Measurements from ENCODE around the gene TRIM52.

The TRIM52 gene

DNA sequence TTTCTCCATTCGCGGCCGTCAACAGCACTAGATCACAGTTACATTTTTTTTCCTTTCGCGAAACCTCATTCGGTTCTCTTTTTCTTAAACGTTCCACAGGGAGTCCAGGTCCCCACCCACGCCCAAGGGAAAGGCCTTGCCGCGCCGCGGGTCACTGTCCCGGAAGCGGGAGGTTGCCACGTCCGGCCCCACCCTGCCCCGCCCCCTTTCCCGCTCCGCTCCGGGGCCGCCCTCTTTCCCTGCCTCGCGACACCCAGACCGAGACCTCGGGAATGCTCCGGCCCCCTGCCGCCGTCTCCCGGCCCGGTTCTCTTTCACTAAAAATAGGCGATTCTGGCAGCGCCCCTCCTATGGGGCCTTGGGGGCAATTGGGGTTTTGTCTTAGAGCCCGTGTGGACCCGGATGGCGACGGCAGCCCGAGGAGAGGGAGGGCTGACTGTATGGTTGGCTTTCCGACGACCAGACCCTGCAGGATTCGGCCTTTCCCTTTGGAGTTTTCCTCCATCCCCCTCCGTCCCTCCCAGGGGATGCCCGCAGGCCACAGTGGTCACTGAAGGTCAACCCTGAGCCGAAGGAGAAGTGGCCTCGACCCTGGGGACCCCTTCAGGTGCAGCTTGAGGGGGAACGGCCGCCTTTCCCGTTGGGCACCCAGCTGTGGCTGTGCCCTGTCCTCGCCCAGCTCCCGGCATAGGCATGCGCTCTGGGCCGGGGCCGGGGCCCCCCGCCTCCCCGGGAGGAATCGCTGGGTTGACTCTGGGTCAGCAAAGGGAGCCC, 14.5 kb downstream of the TRIM52 start (continued):
- peak; percentile 56; the same call in 1 of the 2 replicates for TF ChIP-seq BCL11B (tag by site-specific recombination; IDR thresholded peaks at IDR 0.05; ENCODE audit: low read depth)
- no peak for TF ChIP-seq FEZF1 (tag by site-specific recombination; IDR thresholded peaks at IDR 0.05)
- TF ChIP-seq, protein P1, sequence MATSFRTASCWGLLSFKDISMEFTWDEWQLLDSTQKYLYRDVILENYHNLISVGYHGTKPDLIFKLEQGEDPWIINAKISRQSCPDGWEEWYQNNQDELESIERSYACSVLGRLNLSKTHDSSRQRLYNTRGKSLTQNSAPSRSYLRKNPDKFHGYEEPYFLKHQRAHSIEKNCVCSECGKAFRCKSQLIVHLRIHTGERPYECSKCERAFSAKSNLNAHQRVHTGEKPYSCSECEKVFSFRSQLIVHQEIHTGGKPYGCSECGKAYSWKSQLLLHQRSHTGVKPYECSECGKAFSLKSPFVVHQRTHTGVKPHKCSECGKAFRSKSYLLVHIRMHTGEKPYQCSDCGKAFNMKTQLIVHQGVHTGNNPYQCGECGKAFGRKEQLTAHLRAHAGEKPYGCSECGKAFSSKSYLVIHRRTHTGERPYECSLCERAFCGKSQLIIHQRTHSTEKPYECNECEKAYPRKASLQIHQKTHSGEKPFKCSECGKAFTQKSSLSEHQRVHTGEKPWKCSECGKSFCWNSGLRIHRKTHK (tag by site-specific recombination; IDR thresholded peaks at IDR 0.05) = no peak
- no peak for TF ChIP-seq ZNF23 (tag by site-specific recombination; IDR thresholded peaks at IDR 0.05; ENCODE audit: borderline replicate concordance)

DNA sequence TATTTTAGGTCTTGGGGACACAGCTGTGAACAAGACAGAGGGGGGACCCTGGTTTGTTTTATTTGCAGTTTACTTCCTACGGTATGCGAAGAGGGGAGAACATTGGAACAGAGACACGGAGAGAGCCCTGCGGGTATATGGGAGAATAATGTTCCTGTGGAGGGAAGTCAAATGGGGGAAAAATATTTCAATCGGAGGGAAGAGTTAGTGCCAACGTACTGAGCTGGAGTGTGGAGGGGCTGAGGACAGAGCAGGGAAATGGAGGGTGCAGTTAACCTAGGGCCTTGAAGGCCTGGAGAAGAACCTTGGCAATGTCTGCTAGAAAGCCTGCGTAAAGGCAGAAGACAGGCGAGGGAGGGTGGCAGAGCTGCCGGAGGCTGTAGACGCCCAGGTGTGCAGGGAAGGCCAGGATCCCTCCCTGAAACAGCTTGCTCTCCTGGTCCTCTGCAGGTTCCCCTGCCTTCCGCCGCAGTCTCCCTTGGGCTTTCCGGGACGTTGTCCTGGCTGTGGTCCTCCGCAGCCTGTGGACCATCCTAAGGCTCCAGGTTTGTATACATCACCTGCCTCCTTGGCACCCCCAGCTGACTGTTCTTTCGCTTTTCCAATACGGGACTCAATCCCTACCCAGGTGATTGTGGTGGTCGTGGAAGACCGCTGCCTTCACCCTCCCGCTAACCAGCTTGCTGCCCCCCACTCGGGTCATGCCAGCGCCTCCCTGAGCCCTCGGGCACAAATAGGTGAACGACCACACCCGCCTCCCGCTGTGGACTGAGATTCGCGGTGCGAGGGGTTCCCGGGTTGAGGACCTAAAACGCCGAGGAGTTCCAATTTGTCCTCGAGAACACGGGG, 15.3 kb downstream of the TRIM52 start:
- H3K4me1 ChIP-seq (ENCODE audit: control insufficient read depth, insufficient read depth, low read length) = no peaks in the 10 kb centered on the region
- ChIA-PET POLR2A (interaction anchor here (0.6 to 4.9 kb wide), 4 partner anchors 9 to 74 kb away, joined by 3 to 47 read pairs (median 5); partner anchors contain the start of genes TRIM41 and TRIM52), CTCF (interaction anchor here (0.5 kb wide), 1 partner anchor 52 kb away, joined by 3 read pairs; no protein-coding TSS in a partner anchor)
- H3K4me3 ChIP-seq (ENCODE audit: low read depth, low read length) = peak overlapping the region; percentile 89
- peak; percentile 67 for TF ChIP-seq ZNF341 (tag by site-specific recombination; IDR thresholded peaks at IDR 0.05; ENCODE audit: low read depth)
- no peak for TF ChIP-seq ZFP37 (tag by site-specific recombination; IDR thresholded peaks at IDR 0.05)
- TF ChIP-seq, protein P2, sequence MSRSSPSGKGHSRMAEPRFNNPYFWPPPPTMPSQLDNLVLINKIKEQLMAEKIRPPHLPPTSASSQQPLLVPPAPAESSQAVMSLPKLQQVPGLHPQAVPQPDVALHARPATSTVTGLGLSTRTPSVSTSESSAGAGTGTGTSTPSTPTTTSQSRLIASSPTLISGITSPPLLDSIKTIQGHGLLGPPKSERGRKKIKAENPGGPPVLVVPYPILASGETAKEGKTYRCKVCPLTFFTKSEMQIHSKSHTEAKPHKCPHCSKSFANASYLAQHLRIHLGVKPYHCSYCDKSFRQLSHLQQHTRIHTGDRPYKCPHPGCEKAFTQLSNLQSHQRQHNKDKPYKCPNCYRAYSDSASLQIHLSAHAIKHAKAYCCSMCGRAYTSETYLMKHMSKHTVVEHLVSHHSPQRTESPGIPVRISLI (tag by site-specific recombination; IDR thresholded peaks at IDR 0.05) = 0 out of 2 replicates have a peak, but pooled peaks have one; percentile 50
- TF ChIP-seq ZNF785 (tag by site-specific recombination; IDR thresholded peaks at IDR 0.05) = no peak
- TF ChIP-seq ZNF600 (tag by site-specific recombination; IDR thresholded peaks at IDR 0.05) = peak; percentile 33
- no peak for TF ChIP-seq ZNF112 (tag by site-specific recombination; IDR thresholded peaks at IDR 0.05)
- no peak for TF ChIP-seq ZNF585B (tag by site-specific recombination; IDR thresholded peaks at IDR 0.05)
- TF ChIP-seq, protein P3, sequence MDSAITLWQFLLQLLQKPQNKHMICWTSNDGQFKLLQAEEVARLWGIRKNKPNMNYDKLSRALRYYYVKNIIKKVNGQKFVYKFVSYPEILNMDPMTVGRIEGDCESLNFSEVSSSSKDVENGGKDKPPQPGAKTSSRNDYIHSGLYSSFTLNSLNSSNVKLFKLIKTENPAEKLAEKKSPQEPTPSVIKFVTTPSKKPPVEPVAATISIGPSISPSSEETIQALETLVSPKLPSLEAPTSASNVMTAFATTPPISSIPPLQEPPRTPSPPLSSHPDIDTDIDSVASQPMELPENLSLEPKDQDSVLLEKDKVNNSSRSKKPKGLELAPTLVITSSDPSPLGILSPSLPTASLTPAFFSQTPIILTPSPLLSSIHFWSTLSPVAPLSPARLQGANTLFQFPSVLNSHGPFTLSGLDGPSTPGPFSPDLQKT (IDR thresholded peaks at IDR 0.05; ENCODE audit: borderline replicate concordance, low read depth, low read length) = no peak
- TF ChIP-seq GLIS2 (tag by site-specific recombination; IDR thresholded peaks at IDR 0.05) = peak; percentile 28; the same call in 1 of the 2 replicates
- no peak for TF ChIP-seq ZNF37A (tag by site-specific recombination; IDR thresholded peaks at IDR 0.05)
- 0 out of 2 replicates have a peak, but pooled peaks have one; percentile 13 for TF ChIP-seq ZBTB48 (tag by site-specific recombination; IDR thresholded peaks at IDR 0.05)
- TF ChIP-seq, protein P4, sequence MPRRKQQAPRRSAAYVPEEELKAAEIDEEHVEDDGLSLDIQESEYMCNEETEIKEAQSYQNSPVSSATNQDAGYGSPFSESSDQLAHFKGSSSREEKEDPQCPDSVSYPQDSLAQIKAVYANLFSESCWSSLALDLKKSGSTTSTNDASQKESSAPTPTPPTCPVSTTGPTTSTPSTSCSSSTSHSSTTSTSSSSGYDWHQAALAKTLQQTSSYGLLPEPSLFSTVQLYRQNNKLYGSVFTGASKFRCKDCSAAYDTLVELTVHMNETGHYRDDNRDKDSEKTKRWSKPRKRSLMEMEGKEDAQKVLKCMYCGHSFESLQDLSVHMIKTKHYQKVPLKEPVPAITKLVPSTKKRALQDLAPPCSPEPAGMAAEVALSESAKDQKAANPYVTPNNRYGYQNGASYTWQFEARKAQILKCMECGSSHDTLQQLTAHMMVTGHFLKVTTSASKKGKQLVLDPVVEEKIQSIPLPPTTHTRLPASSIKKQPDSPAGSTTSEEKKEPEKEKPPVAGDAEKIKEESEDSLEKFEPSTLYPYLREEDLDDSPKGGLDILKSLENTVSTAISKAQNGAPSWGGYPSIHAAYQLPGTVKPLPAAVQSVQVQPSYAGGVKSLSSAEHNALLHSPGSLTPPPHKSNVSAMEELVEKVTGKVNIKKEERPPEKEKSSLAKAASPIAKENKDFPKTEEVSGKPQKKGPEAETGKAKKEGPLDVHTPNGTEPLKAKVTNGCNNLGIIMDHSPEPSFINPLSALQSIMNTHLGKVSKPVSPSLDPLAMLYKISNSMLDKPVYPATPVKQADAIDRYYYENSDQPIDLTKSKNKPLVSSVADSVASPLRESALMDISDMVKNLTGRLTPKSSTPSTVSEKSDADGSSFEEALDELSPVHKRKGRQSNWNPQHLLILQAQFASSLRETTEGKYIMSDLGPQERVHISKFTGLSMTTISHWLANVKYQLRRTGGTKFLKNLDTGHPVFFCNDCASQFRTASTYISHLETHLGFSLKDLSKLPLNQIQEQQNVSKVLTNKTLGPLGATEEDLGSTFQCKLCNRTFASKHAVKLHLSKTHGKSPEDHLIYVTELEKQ (tag by site-specific recombination; IDR thresholded peaks at IDR 0.05; ENCODE audit: borderline replicate concordance) = no peak
- TF ChIP-seq MZF1 (tag by site-specific recombination; IDR thresholded peaks at IDR 0.05; ENCODE audit: borderline replicate concordance) = no peak
- no peak for TF ChIP-seq ZIC2 (tag by site-specific recombination; IDR thresholded peaks at IDR 0.05)
- no peak for TF ChIP-seq MEIS1 (CRISPR knock-in tag; IDR thresholded peaks at IDR 0.05; ENCODE audit: borderline replicate concordance)
- peak; percentile 31; the same call in 1 of the 2 replicates for TF ChIP-seq ZBTB17 (tag by site-specific recombination; IDR thresholded peaks at IDR 0.05)
- no peak for TF ChIP-seq KLF10 (tag by site-specific recombination; IDR thresholded peaks at IDR 0.05)
- peak; percentile 68; the same call in 1 of the 2 replicates for TF ChIP-seq ZBTB20 (tag by site-specific recombination; IDR thresholded peaks at IDR 0.05)
- TF ChIP-seq ZNF10 (tag by site-specific recombination; IDR thresholded peaks at IDR 0.05) = no peak
- peak; percentile 40 for TF ChIP-seq GLIS1 (tag by site-specific recombination; IDR thresholded peaks at IDR 0.05)
- no peaks in the 10 kb centered on the region for H3K9me3 ChIP-seq (ENCODE audit: control insufficient read depth, insufficient read depth, low read depth, low read length)
- peak overlapping the region; percentile 94 for H3K27ac ChIP-seq (ENCODE audit: extremely low read depth, low read depth, low read length)
- H3K36me3 ChIP-seq (ENCODE audit: control insufficient read depth in 2 of 2, insufficient read depth in 1 of 2, low read length in 2 of 2) = peaks cover 11 to 56% of the 10 kb centered on the region in 2 experiments; a peak in 2 of 3 replicates
